ENCODE results near the gene SLC10A1.

DNA sequence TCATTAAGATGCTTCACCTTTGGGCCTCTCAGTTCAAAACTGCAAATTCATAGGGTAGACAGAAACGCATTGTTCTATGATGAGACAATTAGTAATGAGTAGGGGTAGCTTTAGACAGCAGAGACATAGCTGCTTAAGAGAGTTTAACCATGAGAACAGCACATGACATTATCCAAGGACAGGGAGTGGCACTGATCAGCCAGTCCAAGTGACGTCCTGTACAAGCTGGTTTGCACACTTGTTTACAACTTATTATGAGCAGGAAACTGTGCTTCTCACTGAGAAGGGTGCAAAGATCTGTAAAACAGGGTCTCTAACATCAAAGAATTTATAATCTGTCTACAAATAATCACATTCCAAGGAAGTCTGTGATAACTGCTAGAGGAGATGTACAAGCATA is 41.3 kb downstream of the SLC10A1 start:
- TF ChIP-seq, protein P1, sequence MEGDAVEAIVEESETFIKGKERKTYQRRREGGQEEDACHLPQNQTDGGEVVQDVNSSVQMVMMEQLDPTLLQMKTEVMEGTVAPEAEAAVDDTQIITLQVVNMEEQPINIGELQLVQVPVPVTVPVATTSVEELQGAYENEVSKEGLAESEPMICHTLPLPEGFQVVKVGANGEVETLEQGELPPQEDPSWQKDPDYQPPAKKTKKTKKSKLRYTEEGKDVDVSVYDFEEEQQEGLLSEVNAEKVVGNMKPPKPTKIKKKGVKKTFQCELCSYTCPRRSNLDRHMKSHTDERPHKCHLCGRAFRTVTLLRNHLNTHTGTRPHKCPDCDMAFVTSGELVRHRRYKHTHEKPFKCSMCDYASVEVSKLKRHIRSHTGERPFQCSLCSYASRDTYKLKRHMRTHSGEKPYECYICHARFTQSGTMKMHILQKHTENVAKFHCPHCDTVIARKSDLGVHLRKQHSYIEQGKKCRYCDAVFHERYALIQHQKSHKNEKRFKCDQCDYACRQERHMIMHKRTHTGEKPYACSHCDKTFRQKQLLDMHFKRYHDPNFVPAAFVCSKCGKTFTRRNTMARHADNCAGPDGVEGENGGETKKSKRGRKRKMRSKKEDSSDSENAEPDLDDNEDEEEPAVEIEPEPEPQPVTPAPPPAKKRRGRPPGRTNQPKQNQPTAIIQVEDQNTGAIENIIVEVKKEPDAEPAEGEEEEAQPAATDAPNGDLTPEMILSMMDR (conservative IDR thresholded peaks at IDR 0.05; ENCODE audit: low read depth, low read length), result no peak
- no peak for TF ChIP-seq EZH2 (IDR thresholded peaks at IDR 0.05; ENCODE audit: borderline replicate concordance, low read depth, low read length, poor library complexity, severe bottlenecking)

All from A673 (cell line).